B cell (primary cell): ENCODE measurements around the gene DENND2A.

Experiments used
- EZH2 ChIP-seq: IDR thresholded peaks from 2 replicates; pipeline ENCODE4 v1.6.1; 2012; ENCODE audit warnings: borderline replicate concordance, low read depth, mild to moderate bottlenecking, moderate library complexity, low read length; ENCODE audit not compliant: insufficient read depth, poor library complexity, severe bottlenecking
- TF ChIP-seq, protein P1 (sequence below): fragments of 200-600 bp; IDR thresholded peaks from one replicate; pipeline ENCODE4 v1.8.0; 2022; ENCODE audit warnings: antibody characterized with exemption, mild to moderate bottlenecking

- TF ChIP-seq, protein P1, sequence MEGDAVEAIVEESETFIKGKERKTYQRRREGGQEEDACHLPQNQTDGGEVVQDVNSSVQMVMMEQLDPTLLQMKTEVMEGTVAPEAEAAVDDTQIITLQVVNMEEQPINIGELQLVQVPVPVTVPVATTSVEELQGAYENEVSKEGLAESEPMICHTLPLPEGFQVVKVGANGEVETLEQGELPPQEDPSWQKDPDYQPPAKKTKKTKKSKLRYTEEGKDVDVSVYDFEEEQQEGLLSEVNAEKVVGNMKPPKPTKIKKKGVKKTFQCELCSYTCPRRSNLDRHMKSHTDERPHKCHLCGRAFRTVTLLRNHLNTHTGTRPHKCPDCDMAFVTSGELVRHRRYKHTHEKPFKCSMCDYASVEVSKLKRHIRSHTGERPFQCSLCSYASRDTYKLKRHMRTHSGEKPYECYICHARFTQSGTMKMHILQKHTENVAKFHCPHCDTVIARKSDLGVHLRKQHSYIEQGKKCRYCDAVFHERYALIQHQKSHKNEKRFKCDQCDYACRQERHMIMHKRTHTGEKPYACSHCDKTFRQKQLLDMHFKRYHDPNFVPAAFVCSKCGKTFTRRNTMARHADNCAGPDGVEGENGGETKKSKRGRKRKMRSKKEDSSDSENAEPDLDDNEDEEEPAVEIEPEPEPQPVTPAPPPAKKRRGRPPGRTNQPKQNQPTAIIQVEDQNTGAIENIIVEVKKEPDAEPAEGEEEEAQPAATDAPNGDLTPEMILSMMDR: no peak
- no peak for TF ChIP-seq EZH2
These were observed 154.9 kb downstream of the DENND2A start for GRCh38 chr7:140485500-140486265.
